Head of caudate nucleus (tissue), 42 donors: Measurements from ENCODE around the gene SLC39A3.

Source experiments
- DNase-seq, 42 donors: peaks; one replicate each; pipeline versions ENCODE4 v3.0.0 to v3.0.0-alpha.2; 2020 to 2021; ENCODE audit warnings: mixed read lengths in 7 of 42
- intact Hi-C: fragments of 100-400 bp; cut with DNase I; formaldehyde crosslinking; loops from one replicate; pipeline ENCODE4 v1.15.0; 2022

Gene SLC39A3

DNA sequence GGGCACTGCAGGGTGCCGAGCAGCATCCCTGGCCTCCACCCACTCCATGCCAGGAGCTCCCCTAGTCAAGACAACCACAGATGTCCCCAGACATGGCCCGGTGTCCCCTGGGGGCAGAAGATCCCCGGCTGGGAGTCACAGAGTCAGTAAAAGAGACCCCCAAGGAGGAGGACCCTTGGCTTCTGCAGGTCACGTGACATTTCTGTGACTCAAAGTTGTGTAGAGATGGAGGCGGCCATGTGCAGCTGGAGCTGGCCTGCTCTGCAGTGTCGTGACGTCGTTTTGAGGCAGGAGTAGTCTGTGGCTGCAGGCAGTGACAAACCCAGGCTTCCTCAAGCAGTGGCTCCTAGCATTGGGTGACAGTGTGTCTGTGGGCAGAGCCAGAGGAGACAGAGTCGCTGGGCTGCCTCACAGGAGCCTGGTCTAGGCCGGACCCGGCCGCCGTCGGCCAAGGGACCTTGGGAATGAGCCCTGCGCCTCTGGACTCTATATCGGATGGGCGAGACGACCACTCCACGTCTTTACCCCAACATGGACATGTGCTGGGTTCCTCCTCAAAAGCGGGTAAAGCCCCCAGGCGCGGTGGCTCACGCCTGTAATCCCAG lies 10.9 kb downstream of the SLC39A3 start:
- DNase-seq: no peak
- intact Hi-C loops: no loop called here

DNA sequence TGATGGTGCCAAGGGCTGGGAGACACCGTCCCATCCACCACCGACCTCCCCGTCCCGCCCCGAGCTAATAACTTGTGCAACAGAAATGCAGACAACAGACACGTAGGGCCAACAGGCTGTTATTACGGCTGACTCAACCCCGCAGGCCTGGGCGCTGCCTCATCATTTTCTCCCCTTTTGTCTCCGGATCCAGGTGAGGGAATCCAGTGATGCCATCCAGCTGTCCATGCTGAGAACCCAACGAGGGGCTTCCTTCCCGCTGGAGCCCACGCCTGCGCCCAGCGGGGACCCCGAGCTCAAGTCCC lies 12.2 kb downstream of the SLC39A3 start:
- intact Hi-C loops: no loop called here
- no peak for DNase-seq

DNA sequence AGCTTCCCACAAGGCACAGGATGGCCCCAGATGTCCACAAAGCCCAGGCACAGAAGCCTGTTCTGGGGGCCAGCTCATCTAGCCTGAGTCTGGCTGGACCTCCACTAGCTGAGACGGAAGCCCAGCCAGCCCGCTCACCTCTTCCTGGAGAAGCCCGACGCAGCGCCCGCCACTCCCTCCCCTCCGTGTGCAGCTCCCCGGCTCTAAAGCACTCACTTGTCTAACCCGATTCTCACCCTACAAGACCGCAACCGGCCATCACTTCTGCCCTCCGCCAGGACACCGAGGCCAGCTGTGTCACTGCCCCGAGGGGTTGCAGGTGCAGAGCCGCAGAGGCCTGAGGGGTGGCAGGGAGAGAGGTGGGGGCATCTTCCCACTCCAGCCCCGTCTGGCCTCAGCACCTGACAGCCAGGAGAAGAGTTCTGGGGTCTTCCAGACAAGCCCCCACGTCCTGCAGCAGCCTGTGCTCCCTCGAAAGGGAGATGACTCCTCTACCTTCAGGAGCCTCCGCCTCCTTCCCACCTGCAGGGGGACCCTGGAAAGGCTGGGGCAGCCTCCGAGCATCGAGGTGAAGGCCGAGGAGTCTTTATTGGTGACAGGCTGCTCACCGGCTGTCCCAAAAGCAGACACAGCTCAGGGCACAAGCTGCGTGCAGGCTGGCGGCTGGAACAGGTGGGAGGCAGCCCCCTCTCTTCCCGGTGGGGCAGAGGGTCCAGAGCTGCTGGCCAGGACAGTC lies 12.7 kb downstream of the SLC39A3 start:
- intact Hi-C loops: no loop called here
- DNase-seq: no peak

GRCh38 chr19:2726160-2726855 lies 13.5 kb downstream of the SLC39A3 start:
- DNase-seq: no peak
- intact Hi-C loops: no loop called here

- no peak for DNase-seq
- intact Hi-C loops: no loop called here
Measured at GRCh38 chr19:2724148-2724557, 15.7 kb downstream of the SLC39A3 start.

DNA sequence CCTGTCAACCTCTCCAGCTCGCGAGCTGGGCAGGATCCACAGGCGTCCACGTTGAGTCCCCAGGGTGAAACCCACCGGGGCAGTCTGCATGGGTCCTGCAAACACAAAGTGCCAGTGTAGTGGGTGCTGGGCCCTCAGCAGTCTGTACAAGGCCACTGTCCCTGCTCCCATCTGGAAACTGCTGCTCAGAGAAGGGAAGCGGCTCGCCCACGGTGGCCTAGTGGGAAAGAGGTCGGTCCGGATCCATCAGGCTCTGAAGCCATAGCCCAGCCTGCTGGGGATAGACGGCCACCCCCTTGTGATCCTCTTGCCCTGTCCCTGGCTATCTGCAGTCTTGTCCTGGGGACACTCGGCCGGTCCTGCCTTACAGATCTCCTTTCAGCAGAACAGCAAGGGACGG lies 16.1 kb downstream of the SLC39A3 start:
- intact Hi-C loops: no loop called here
- DNase-seq: no peak

GRCh38 chr19:2723345-2723715 lies 16.5 kb downstream of the SLC39A3 start:
- intact Hi-C loops: no loop called here

DNA sequence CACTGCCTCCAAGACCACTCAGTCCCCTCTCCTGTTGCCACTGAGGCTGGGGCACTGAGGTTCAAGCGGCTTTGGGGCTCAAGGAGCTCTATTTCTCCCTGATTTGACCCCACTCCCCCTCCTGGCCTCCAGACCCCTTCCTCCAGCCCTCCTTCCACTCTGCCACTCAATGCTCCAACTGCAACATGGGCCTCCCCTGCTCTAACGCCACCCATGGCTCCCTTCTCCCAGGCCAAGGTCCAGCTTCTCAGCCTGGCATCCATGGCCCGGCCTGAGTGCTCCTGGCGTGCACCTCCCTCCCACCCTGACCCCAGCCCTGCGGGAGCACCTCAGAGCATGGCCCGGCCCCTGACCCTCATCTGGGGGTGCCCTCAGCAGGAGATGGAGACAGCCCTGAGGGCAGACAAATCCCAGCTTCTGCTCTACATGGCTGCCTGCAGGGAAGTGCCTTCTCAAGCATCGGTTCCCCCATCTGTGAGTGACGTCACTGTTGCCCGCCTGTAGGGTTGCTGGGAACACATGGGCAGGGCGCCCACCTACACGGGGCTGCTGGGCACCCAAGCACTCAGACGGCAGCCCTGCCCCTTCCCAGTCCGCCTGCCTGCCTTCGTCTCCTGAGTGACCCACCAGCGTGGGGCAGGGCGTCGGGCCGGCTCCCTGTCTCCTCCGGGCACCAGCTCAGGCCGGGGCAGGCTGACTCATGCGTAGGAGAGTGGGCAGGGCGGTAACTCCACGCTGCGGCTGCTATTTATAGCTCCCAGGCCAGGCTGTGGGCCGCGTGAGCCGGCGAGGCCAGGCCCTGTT lies 17.1 kb downstream of the SLC39A3 start:
- peak in 9 of 42 donors; percentile 14 to 70 (median 51) for DNase-seq
- intact Hi-C loops: no loop called here

More at GRCh38 chr19:2723345-2723715, 16.5 kb downstream of the SLC39A3 start:
- no peak for DNase-seq

- intact Hi-C loops: no loop called here
- DNase-seq: no peak
Measured at GRCh38 chr19:2721570-2722540, 18.0 kb downstream of the SLC39A3 start.

DNA sequence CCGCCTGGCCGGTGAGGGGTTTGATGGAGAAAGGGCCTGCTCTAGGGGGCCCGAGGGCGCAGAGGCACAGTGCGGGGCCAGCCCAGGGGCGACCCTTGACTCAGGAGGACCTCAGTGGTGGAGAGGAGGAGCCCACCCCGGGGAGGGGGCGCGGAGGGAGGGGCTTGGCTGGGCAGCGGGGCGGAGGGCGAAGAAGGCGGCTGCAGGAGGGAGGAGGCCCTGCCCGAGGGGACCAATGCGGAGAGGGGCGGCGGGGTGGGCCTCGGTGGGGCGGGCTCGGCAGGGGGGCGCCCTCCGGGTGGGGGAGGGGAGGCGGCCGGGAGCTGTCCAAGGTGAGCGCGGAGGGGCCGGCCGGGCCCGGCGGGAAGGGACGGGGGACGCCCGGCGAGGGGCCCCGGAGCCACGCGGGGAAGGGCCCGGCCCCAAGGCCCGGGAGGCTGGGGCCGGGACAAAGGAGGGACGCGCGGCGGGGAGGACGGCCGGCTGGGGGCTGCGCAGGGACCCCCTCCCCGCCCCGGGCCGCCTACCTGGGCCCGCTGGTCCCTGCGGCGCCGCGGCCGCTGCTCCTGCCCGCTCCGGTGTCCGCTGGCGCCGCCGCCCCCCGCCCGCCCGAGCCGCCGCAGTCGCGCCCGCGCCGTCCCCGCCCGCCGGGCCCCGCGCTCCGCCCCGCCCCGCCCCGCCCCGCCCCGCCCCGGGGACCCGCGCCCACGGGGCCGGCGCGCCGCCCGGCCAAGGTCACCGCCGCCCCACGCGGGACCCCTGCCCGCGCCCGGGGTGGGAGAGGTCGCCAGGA lies 18.8 kb downstream of the SLC39A3 start, which contains the start of gene DIRAS1:
DIRAS1 (minus strand) TSS at position 596 of the 793 bp plus-strand sequence. CDS start 3,566 bp downstream, outside the sequence.
- DNase-seq: peak in 1 of 42 donors; percentile 44
- intact Hi-C loops: no loop called here

GRCh38 chr19:2719920-2720776 lies 19.7 kb downstream of the SLC39A3 start:
- intact Hi-C loops: no loop called here
- DNase-seq: peak in 39 of 42 donors; percentile 41 to 84 (median 64)

DNA sequence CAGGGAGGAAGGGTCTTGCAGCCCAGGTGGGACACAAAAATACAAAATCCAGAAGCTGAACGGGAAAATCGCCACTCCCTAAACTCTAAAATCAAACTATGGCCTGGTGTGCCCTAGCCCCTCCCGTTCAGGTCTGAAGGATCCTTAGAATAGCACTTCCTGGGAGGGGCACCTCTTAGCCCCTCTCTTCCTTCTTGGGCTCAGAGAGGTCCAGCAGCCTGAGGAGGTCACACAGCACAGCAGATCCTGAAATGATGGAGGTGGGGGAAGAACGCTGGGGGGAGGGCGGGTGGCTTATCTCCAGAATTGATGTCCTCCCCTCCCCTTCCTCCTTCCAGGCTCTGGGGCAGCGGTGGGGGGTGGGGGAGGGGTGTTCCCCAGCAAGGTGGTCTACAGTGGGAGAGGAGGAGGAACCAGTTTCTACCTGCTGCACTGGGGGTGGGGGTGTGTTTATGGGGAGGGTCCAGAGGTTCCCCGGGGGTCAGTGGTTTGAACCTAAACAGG lies 20.5 kb downstream of the SLC39A3 start:
- DNase-seq: no peak

GRCh38 chr19:2717638-2718541 lies 21.9 kb downstream of the SLC39A3 start:
- DNase-seq: peak in 2 of 42 donors; percentile 35 to 44
- intact Hi-C loops: no loop called here

More for the DNA sequence above, 20.5 kb downstream of the SLC39A3 start:
- intact Hi-C loops: no loop called here

GRCh38 chr19:2716722-2717637 lies 22.8 kb downstream of the SLC39A3 start:
- intact Hi-C loops: no loop called here
- no peak for DNase-seq
